KOPT-K1 (cell line): ENCODE measurements around the gene KBTBD12.

Experiments
- H3K27ac ChIP-seq: fragments of 200-600 bp; sonication (generic); 2 replicates; pipeline ENCODE4 v1.5.1; 2016; ENCODE audit warnings: antibody characterized with exemption, mild to moderate bottlenecking, low read depth, low read length; ENCODE audit not compliant: poor library complexity, severe bottlenecking
- H3K36me3 ChIP-seq: fragments of 200-600 bp; sonication (generic); 2 replicates; pipeline ENCODE4 v1.5.1; 2017; ENCODE audit warnings: antibody characterized with exemption, mild to moderate bottlenecking, low read length, moderate library complexity; ENCODE audit not compliant: insufficient read depth
- H3K9me3 ChIP-seq: fragments of 200-600 bp; sonication (generic); 2 replicates; pipeline ENCODE4 v1.5.1; 2017; ENCODE audit warnings: antibody characterized with exemption, low read length, mild to moderate bottlenecking; ENCODE audit not compliant: insufficient read depth, poor library complexity, severe bottlenecking

KBTBD12 gene

GRCh38 chr3:127914584-127914983 is 448 bp upstream of the KBTBD12 start:
- Histone ChIP-seq H3K36me3 (no peaks in the 10 kb centered on the region), H3K9me3 (no peaks in the 10 kb centered on the region), H3K27ac (no peak overlapping the region)

GRCh38 chr3:127915937-127916493 is 983 bp downstream of the KBTBD12 start:
- H3K36me3 ChIP-seq = no peaks in the 10 kb centered on the region
- no peaks in the 10 kb centered on the region for H3K9me3 ChIP-seq
- no peak overlapping the region for H3K27ac ChIP-seq

GRCh38 chr3:127920738-127921137 is 5.7 kb downstream of the KBTBD12 start:
- H3K9me3 ChIP-seq = no peaks in the 10 kb centered on the region
- H3K36me3 ChIP-seq = no peaks in the 10 kb centered on the region
- H3K27ac ChIP-seq = no peak overlapping the region

- H3K27ac ChIP-seq = no peak overlapping the region
- no peaks in the 10 kb centered on the region for H3K36me3 ChIP-seq
- H3K9me3 ChIP-seq = no peaks in the 10 kb centered on the region
These were observed 8.6 kb downstream of the KBTBD12 start for GRCh38 chr3:127923611-127924010.

- Histone ChIP-seq H3K9me3 (no peaks in the 10 kb centered on the region), H3K36me3 (no peaks in the 10 kb centered on the region), H3K27ac (no peak overlapping the region)
These were observed 10.4 kb downstream of the KBTBD12 start for GRCh38 chr3:127925384-127925783.

- Histone ChIP-seq H3K36me3 (no peaks in the 10 kb centered on the region), H3K9me3 (no peaks in the 10 kb centered on the region), H3K27ac (no peak overlapping the region)
These were observed 13.0 kb downstream of the KBTBD12 start for GRCh38 chr3:127927829-127928604.

- Histone ChIP-seq H3K9me3 (no peaks in the 10 kb centered on the region), H3K36me3 (no peaks in the 10 kb centered on the region), H3K27ac (no peak overlapping the region)
These were observed 14.9 kb downstream of the KBTBD12 start for GRCh38 chr3:127929818-127930413.

GRCh38 chr3:127933396-127933795 is 18.4 kb downstream of the KBTBD12 start:
- Histone ChIP-seq H3K36me3 (no peaks in the 10 kb centered on the region), H3K9me3 (peaks cover 3% of the 10 kb centered on the region), H3K27ac (no peak overlapping the region)

- no peaks in the 10 kb centered on the region for H3K36me3 ChIP-seq
- H3K27ac ChIP-seq = no peak overlapping the region
- peaks cover 9% of the 10 kb centered on the region for H3K9me3 ChIP-seq
These were observed 23.8 kb downstream of the KBTBD12 start for GRCh38 chr3:127938800-127939199.

GRCh38 chr3:127940116-127940515 is 25.1 kb downstream of the KBTBD12 start:
- peaks cover 9% of the 10 kb centered on the region for H3K9me3 ChIP-seq
- no peak overlapping the region for H3K27ac ChIP-seq
- H3K36me3 ChIP-seq = no peaks in the 10 kb centered on the region

GRCh38 chr3:127942613-127943012 is 27.6 kb downstream of the KBTBD12 start:
- Histone ChIP-seq H3K27ac (no peak overlapping the region), H3K9me3 (peaks cover 9% of the 10 kb centered on the region), H3K36me3 (no peaks in the 10 kb centered on the region)

- H3K36me3 ChIP-seq = no peaks in the 10 kb centered on the region
- H3K9me3 ChIP-seq = no peaks in the 10 kb centered on the region
- H3K27ac ChIP-seq = no peak overlapping the region
These were observed 33.2 kb downstream of the KBTBD12 start for GRCh38 chr3:127948211-127948610.

GRCh38 chr3:127949446-127950055 is 34.5 kb downstream of the KBTBD12 start:
- Histone ChIP-seq H3K9me3 (no peaks in the 10 kb centered on the region), H3K36me3 (no peaks in the 10 kb centered on the region), H3K27ac (no peak overlapping the region)

GRCh38 chr3:127951276-127951675 is 36.2 kb downstream of the KBTBD12 start:
- Histone ChIP-seq H3K36me3 (no peaks in the 10 kb centered on the region), H3K27ac (no peak overlapping the region)

More at GRCh38 chr3:127951276-127951675, 36.2 kb downstream of the KBTBD12 start:
- H3K9me3 ChIP-seq = no peaks in the 10 kb centered on the region
